ENCODE data around the gene TTC9B.

Gene TTC9B

DNA sequence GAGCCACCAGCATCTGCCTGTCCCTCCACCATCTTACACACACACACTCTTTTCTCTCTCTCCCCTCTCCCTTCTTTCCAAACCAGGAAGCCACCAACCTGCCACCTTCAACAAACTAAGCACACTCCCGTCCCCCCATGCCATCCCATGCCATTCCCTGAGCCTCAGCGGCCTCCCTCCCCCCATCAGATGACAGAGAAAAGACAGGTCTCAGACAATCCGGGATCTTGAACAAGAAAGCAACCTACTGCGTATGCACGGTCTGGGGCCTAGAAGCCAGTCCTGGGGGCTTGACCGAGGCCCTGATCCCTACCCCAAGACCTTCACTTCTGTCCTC, 47.5 kb upstream of the TTC9B start:
- no peak for DNase-seq
- H4K91ac ChIP-seq (ENCODE audit: low read depth, low read length): no peak overlapping the region
- no peak overlapping the region for H3K27ac ChIP-seq (ENCODE audit: low read depth, low read length)
- no peak overlapping the region for H3K14ac ChIP-seq (ENCODE audit: low read length)
- WGBS (ENCODE audit: extremely low coverage, insufficient coverage, insufficient read length): no CpG with 5 or more reads among the region's 6 CpGs
- no peak overlapping the region for H3K9ac ChIP-seq (ENCODE audit: low read length)
- no peaks in the 10 kb centered on the region for H3K4me1 ChIP-seq (ENCODE audit: control insufficient read depth in 1 of 2, insufficient read depth in 2 of 2, low read length in 2 of 2)
- no peaks in the 10 kb centered on the region for H3K27me3 ChIP-seq (ENCODE audit: insufficient read depth, low read length)
- no peak overlapping the region for H2BK12ac ChIP-seq (ENCODE audit: low read length)
- no peak overlapping the region for H3K23ac ChIP-seq (ENCODE audit: low read length)
- H3K79me2 ChIP-seq (ENCODE audit: control insufficient read depth, insufficient read depth, low read length, poor library complexity): no peaks in the 10 kb centered on the region
- H3K79me1 ChIP-seq (ENCODE audit: low read length): no peaks in the 10 kb centered on the region
- H3K36me3 ChIP-seq (ENCODE audit: control insufficient read depth in 1 of 2, insufficient read depth in 2 of 2, low read length in 2 of 2): peaks cover 29 to 42% of the 10 kb centered on the region in 2 experiments
- H3K4me2 ChIP-seq (ENCODE audit: low read length): no peak overlapping the region
- no peak overlapping the region for H2BK5ac ChIP-seq (ENCODE audit: low read depth, low read length, poor library complexity)
- H2BK120ac ChIP-seq (ENCODE audit: insufficient read depth, low read length, poor library complexity): no peak overlapping the region
- H4K12ac ChIP-seq (ENCODE audit: low read depth, low read length): no peak overlapping the region
- H3K9me3 ChIP-seq (ENCODE audit: insufficient read depth, low read depth, low read length): peaks cover 5% of the 10 kb centered on the region
- H3K18ac ChIP-seq (ENCODE audit: low read length): no peak overlapping the region
- no peak overlapping the region for H2AK5ac ChIP-seq (ENCODE audit: low read length)
- H4K8ac ChIP-seq (ENCODE audit: low read depth, low read length): no peak overlapping the region
- no peak overlapping the region for H3K4me3 ChIP-seq (ENCODE audit: low read depth, low read length)
- no peak overlapping the region for H2AFZ ChIP-seq (ENCODE audit: insufficient read depth, low read length, poor library complexity)
- H3K4ac ChIP-seq (ENCODE audit: low read depth, low read length): no peak overlapping the region

DNA sequence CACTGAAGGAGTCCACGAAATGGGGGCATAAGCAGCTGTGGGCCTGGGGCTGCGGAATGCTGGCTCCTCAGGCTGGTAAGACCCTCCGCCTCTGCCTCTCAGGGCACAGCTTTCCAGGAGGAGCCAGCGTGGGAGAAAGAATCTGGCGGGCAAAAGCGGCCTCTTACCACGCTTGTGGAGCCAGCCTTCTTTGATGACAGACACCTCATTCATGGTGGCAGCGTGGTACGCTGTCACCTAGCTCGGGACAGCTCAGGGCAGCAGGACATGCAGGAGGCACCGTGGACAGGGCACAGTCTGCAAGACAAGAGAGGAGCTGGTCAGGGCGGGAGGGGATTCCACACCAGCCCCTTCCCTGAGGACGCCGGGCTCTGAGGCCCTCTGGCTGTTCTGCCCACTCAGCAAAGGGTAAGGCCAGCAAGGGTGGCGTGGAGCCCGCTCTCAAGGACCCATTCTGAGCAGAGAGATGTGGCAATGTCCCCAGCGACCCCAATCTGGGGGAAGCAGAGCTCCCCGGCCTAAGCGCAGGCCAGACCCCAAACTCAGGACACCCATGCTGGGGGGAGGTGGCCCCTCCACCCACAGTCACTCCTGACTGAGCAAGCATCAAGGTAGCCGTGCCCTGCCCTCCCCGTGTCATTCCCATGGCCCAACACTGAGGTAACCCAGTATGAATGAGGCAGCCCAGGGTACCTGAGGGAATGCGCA, 47.0 kb upstream of the TTC9B start:
- no peaks in the 10 kb centered on the region for H3K4me1 ChIP-seq (ENCODE audit: control insufficient read depth in 1 of 2, insufficient read depth in 2 of 2, low read length in 2 of 2)
- H3K27ac ChIP-seq (ENCODE audit: low read depth, low read length): no peak overlapping the region
- no peak overlapping the region for H3K9ac ChIP-seq (ENCODE audit: low read length)
- H2BK12ac ChIP-seq (ENCODE audit: low read length): no peak overlapping the region
- no peaks in the 10 kb centered on the region for H3K27me3 ChIP-seq (ENCODE audit: insufficient read depth, low read length)
- H3K36me3 ChIP-seq (ENCODE audit: control insufficient read depth in 1 of 2, insufficient read depth in 2 of 2, low read length in 2 of 2): peaks cover 27 to 38% of the 10 kb centered on the region in 2 experiments
- no peaks in the 10 kb centered on the region for H3K79me1 ChIP-seq (ENCODE audit: low read length)
- no peak overlapping the region for H3K14ac ChIP-seq (ENCODE audit: low read length)
- H2AK5ac ChIP-seq (ENCODE audit: low read length): no peak overlapping the region
- no peak overlapping the region for H2AFZ ChIP-seq (ENCODE audit: insufficient read depth, low read length, poor library complexity)
- no peak overlapping the region for H2BK120ac ChIP-seq (ENCODE audit: insufficient read depth, low read length, poor library complexity)
- H3K18ac ChIP-seq (ENCODE audit: low read length): no peak overlapping the region
- no peak for DNase-seq
- no peak overlapping the region for H4K8ac ChIP-seq (ENCODE audit: low read depth, low read length)
- no peak overlapping the region for H4K12ac ChIP-seq (ENCODE audit: low read depth, low read length)
- H3K4ac ChIP-seq (ENCODE audit: low read depth, low read length): no peak overlapping the region
- no peak overlapping the region for H2BK5ac ChIP-seq (ENCODE audit: low read depth, low read length, poor library complexity)
- no peak overlapping the region for H4K91ac ChIP-seq (ENCODE audit: low read depth, low read length)
- H3K4me2 ChIP-seq (ENCODE audit: low read length): no peak overlapping the region
- H3K23ac ChIP-seq (ENCODE audit: low read length): no peak overlapping the region
- no peak overlapping the region for H3K4me3 ChIP-seq (ENCODE audit: low read depth, low read length)
- peaks cover 5% of the 10 kb centered on the region for H3K9me3 ChIP-seq (ENCODE audit: insufficient read depth, low read depth, low read length)
- H3K79me2 ChIP-seq (ENCODE audit: control insufficient read depth, insufficient read depth, low read length, poor library complexity): no peaks in the 10 kb centered on the region
- WGBS (ENCODE audit: extremely low coverage, insufficient coverage, insufficient read length): no CpG with 5 or more reads among the region's 22 CpGs

DNA sequence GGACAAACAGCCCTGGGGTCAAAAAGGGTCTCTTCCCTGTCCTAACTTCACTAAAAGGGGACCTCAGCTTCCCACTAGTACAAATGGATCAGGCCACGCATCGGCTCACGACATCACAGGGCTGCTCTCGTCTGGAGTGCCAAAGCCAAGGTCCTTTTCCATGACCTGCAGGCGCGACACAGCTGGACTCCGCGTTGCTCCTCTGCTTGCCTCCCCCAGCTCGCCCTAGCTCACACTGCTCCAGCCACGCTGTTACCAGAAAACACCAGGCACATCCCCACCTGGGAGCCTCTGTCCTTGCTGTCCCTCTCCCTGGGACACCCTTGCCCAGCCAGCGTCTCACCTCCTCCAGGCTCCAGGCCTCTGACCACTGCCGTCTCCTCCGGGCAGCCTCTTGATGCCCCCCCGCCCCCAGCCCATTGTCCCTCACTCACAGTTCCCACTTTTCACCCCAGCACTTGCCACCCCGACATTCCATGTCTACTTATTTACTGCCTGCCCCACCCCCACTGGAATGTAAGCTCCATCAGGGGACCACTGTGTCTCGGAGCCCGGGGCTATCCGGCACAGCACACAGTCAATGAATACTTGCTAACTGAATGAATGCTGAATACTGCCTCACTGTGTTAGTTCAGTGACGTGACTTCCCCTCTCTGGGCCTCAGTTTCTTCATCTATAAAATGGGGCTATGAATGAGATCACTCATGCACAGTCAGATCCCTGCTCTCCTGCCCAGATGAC, 46.3 kb upstream of the TTC9B start:
- Histone ChIP-seq H3K9ac (ENCODE audit: low read length) (no peak overlapping the region), H3K79me1 (ENCODE audit: low read length) (no peaks in the 10 kb centered on the region)

DNA sequence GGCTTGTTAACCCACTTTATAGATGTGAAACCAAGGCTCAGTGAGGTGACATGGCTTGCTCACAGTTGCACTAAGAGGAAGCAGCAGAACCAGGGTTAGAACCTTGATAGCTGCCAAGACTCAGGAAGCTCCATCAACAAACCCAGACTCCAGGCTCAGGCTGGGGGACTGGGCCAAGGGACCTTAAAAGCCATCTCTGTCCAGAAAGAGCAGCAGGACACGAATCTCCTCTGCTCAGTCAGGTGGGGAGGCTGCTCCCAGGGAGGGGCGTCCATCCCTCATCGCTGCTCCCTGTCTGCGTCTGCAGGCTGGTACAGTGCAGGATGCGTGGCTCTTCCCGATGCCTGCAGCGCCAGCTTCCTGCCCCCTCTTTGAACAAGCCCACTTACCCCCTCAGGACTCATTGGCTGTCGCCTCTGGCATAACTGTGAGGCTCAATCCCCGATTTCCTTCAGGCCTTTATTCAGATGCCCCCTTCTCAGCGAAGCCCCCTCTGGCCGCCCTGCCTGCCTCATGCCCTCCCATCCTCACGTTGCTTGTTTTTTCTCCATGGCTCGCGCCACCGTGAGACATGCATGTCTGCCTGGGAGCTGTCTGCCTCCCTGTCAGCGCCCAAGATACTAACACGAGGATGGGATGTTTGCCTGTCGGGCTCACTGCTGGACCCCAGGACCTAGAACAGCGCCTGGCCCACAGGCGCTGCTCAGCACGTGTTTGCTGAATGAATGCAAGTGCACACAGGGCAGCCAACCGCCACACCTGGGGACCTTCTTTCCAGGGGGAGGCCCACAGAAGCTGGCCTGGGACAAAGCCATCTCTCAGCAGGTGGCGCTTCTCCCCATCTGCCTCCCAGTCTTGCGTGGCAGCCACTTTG, 45.5 kb upstream of the TTC9B start:
- WGBS (ENCODE audit: extremely low coverage, insufficient coverage, insufficient read length): no CpG with 5 or more reads among the region's 24 CpGs
- no peak for DNase-seq

More for the DNA sequence above, 46.3 kb upstream of the TTC9B start:
- no peaks in the 10 kb centered on the region for H3K4me1 ChIP-seq (ENCODE audit: control insufficient read depth in 1 of 2, insufficient read depth in 2 of 2, low read length in 2 of 2)
- H3K18ac ChIP-seq (ENCODE audit: low read length): no peak overlapping the region
- H2BK120ac ChIP-seq (ENCODE audit: insufficient read depth, low read length, poor library complexity): no peak overlapping the region
- no peaks in the 10 kb centered on the region for H3K27me3 ChIP-seq (ENCODE audit: insufficient read depth, low read length)
- no peak overlapping the region for H2BK5ac ChIP-seq (ENCODE audit: low read depth, low read length, poor library complexity)
- no peak overlapping the region for H4K12ac ChIP-seq (ENCODE audit: low read depth, low read length)
- no peak overlapping the region for H3K27ac ChIP-seq (ENCODE audit: low read depth, low read length)
- H3K9me3 ChIP-seq (ENCODE audit: insufficient read depth, low read depth, low read length): peaks cover 5% of the 10 kb centered on the region
- no CpG with 5 or more reads among the region's 19 CpGs for WGBS (ENCODE audit: extremely low coverage, insufficient coverage, insufficient read length)
- H3K4me2 ChIP-seq (ENCODE audit: low read length): no peak overlapping the region
- no peak for DNase-seq
- no peak overlapping the region for H4K91ac ChIP-seq (ENCODE audit: low read depth, low read length)
- no peak overlapping the region for H3K4me3 ChIP-seq (ENCODE audit: low read depth, low read length)
- no peak overlapping the region for H2AFZ ChIP-seq (ENCODE audit: insufficient read depth, low read length, poor library complexity)
- no peak overlapping the region for H3K4ac ChIP-seq (ENCODE audit: low read depth, low read length)
- no peak overlapping the region for H2AK5ac ChIP-seq (ENCODE audit: low read length)
- no peak overlapping the region for H3K14ac ChIP-seq (ENCODE audit: low read length)
- no peak overlapping the region for H3K23ac ChIP-seq (ENCODE audit: low read length)
- H4K8ac ChIP-seq (ENCODE audit: low read depth, low read length): no peak overlapping the region
- H3K79me2 ChIP-seq (ENCODE audit: control insufficient read depth, insufficient read depth, low read length, poor library complexity): no peaks in the 10 kb centered on the region
- H2BK12ac ChIP-seq (ENCODE audit: low read length): no peak overlapping the region
- H3K36me3 ChIP-seq (ENCODE audit: control insufficient read depth in 1 of 2, insufficient read depth in 2 of 2, low read length in 2 of 2): peaks cover 27 to 33% of the 10 kb centered on the region in 2 experiments

More for the DNA sequence above, 45.5 kb upstream of the TTC9B start:
- peaks cover 27 to 32% of the 10 kb centered on the region in 2 experiments for H3K36me3 ChIP-seq (ENCODE audit: control insufficient read depth in 1 of 2, insufficient read depth in 2 of 2, low read length in 2 of 2)
- no peak overlapping the region for H3K18ac ChIP-seq (ENCODE audit: low read length)
- peaks cover 5% of the 10 kb centered on the region for H3K9me3 ChIP-seq (ENCODE audit: insufficient read depth, low read depth, low read length)
- H3K14ac ChIP-seq (ENCODE audit: low read length): no peak overlapping the region
- H3K9ac ChIP-seq (ENCODE audit: low read length): no peak overlapping the region
- H3K4me1 ChIP-seq (ENCODE audit: control insufficient read depth in 1 of 2, insufficient read depth in 2 of 2, low read length in 2 of 2): no peaks in the 10 kb centered on the region
- H2BK120ac ChIP-seq (ENCODE audit: insufficient read depth, low read length, poor library complexity): no peak overlapping the region
- H4K91ac ChIP-seq (ENCODE audit: low read depth, low read length): no peak overlapping the region
- peak overlapping the region; percentile 45 for H3K4me3 ChIP-seq (ENCODE audit: low read depth, low read length)
- no peak overlapping the region for H2BK5ac ChIP-seq (ENCODE audit: low read depth, low read length, poor library complexity)
- no peak overlapping the region for H3K4me2 ChIP-seq (ENCODE audit: low read length)
- H2AFZ ChIP-seq (ENCODE audit: insufficient read depth, low read length, poor library complexity): no peak overlapping the region
- no peak overlapping the region for H3K27ac ChIP-seq (ENCODE audit: low read depth, low read length)
- H3K79me2 ChIP-seq (ENCODE audit: control insufficient read depth, insufficient read depth, low read length, poor library complexity): no peaks in the 10 kb centered on the region
- H2AK5ac ChIP-seq (ENCODE audit: low read length): no peak overlapping the region
- H3K23ac ChIP-seq (ENCODE audit: low read length): no peak overlapping the region
- H3K79me1 ChIP-seq (ENCODE audit: low read length): no peaks in the 10 kb centered on the region
- H2BK12ac ChIP-seq (ENCODE audit: low read length): no peak overlapping the region
- no peaks in the 10 kb centered on the region for H3K27me3 ChIP-seq (ENCODE audit: insufficient read depth, low read length)
- no peak overlapping the region for H3K4ac ChIP-seq (ENCODE audit: low read depth, low read length)
- H4K8ac ChIP-seq (ENCODE audit: low read depth, low read length): no peak overlapping the region
- no peak overlapping the region for H4K12ac ChIP-seq (ENCODE audit: low read depth, low read length)
